GM23338 (cell line): ENCODE measurements around the gene CRTC3. TPM values are rescaled to one million over a fixed set of nuclear protein-coding genes. Genes with fewer than 3 reads are reported as not detected.

Experiments
- ATAC-seq: fragments of 200-7000 bp; cut with Tn5 transposase; 3 replicates; pipeline ENCODE4 v1.9.1; 2020
- DNase-seq: peaks from one replicate; pipeline ENCODE4 v3.0.0-alpha.2; 2015; ENCODE audit warnings: low spot score
- H2AFZ ChIP-seq: fragments of 200-600 bp; sonication (generic); 2 replicates; pipeline ENCODE4 v1.8.0; 2016; ENCODE audit warnings: antibody characterized with exemption, mild to moderate bottlenecking, moderate library complexity
- H3F3A ChIP-seq: fragments of 200-600 bp; sonication (generic); replicated peaks from 2 replicates; pipeline ENCODE4 v1.8.0; 2017; ENCODE audit warnings: antibody characterized with exemption, mixed run types, low read depth
- H3K27ac ChIP-seq: fragments of 200-600 bp; sonication (generic); 2 replicates; pipeline ENCODE4 v1.6.1; 2016; ENCODE audit warnings: low read depth
- H3K27me3 ChIP-seq: fragments of 200-600 bp; sonication (generic); 2 replicates; pipeline ENCODE4 v1.8.0; 2016; ENCODE audit warnings: mild to moderate bottlenecking, mixed run types, moderate library complexity; ENCODE audit not compliant: insufficient read depth
- H3K36me3 ChIP-seq: fragments of 200-600 bp; sonication (generic); 2 replicates; pipeline ENCODE4 v1.8.0; 2016; ENCODE audit warnings: mild to moderate bottlenecking; ENCODE audit not compliant: insufficient read depth
- H3K4me1 ChIP-seq: fragments of 200-600 bp; sonication (generic); 2 replicates; pipeline ENCODE4 v1.8.0; 2016; ENCODE audit warnings: mild to moderate bottlenecking, moderate library complexity; ENCODE audit not compliant: insufficient read depth
- H3K4me2 ChIP-seq: fragments of 200-600 bp; sonication (generic); 2 replicates; pipeline ENCODE4 v1.7.1; 2017; ENCODE audit warnings: mixed run types
- H3K4me3 ChIP-seq: fragments of 200-600 bp; sonication (generic); 2 replicates; pipeline ENCODE4 v1.6.1; 2016; ENCODE audit warnings: mixed run types
- H3K79me2 ChIP-seq: fragments of 200-600 bp; sonication (generic); replicated peaks from 2 replicates; pipeline ENCODE4 v1.8.0; 2017; ENCODE audit warnings: mild to moderate bottlenecking; ENCODE audit not compliant: insufficient read depth
- H3K9me2 ChIP-seq: fragments of 200-600 bp; sonication (generic); 2 replicates; pipeline ENCODE4 v1.8.0; 2017; ENCODE audit not compliant: insufficient read depth
- H4K20me1 ChIP-seq: fragments of 200-600 bp; sonication (generic); replicated peaks from 2 replicates; pipeline ENCODE4 v1.8.0; 2017; ENCODE audit warnings: mild to moderate bottlenecking; ENCODE audit not compliant: insufficient read depth
- H3K27ac Mint-ChIP-seq: 2 replicates; pipeline ENCODE4 v1.8.0; 2020; ENCODE audit warnings: inconsistent platforms, mild to moderate bottlenecking, moderate library complexity, mixed read lengths
- H3K27me3 Mint-ChIP-seq: 3 replicates; pipeline ENCODE4 v1.8.0; 2022; ENCODE audit warnings: low read depth, mild to moderate bottlenecking, moderate library complexity, mixed read lengths, inconsistent platforms; ENCODE audit not compliant: insufficient read depth, poor library complexity
- H3K36me3 Mint-ChIP-seq: 3 replicates; pipeline ENCODE4 v1.8.0; 2021; ENCODE audit warnings: low read depth, mild to moderate bottlenecking, inconsistent platforms, moderate library complexity, mixed read lengths
- H3K4me1 Mint-ChIP-seq: 3 replicates; pipeline ENCODE4 v1.8.0; 2020; ENCODE audit warnings: mild to moderate bottlenecking, inconsistent platforms, mixed read lengths
- H3K4me3 Mint-ChIP-seq: 3 replicates; pipeline ENCODE4 v1.8.0; 2021; ENCODE audit warnings: moderate library complexity, mild to moderate bottlenecking, inconsistent platforms, mixed read lengths
- H3K9me3 Mint-ChIP-seq: 3 replicates; pipeline ENCODE4 v1.8.0; 2020; ENCODE audit warnings: moderate library complexity, mild to moderate bottlenecking, inconsistent platforms, mixed read lengths
- CTCF ChIP-seq, 2 experiments: fragments of 200-600 bp in 1 of 2; sonication (generic) in 1 of 2; conservative IDR thresholded peaks; 2 replicates each; pipeline versions ENCODE4 v1.5.1 to v1.6.1; 2016 to 2017; ENCODE audit warnings: antibody characterized with exemption in 2 of 2, low read depth in 2 of 2, mild to moderate bottlenecking in 2 of 2, moderate library complexity in 1 of 2
- ETS1 ChIP-seq: IDR thresholded peaks from 2 replicates; pipeline ENCODE4 v1.6.1; 2016; ENCODE audit warnings: antibody characterized with exemption
- EZH2 ChIP-seq: fragments of 200-600 bp; sonication (generic); IDR thresholded peaks from one replicate; pipeline ENCODE4 v1.8.0; 2017; ENCODE audit warnings: antibody characterized with exemption, mild to moderate bottlenecking, low read depth; ENCODE audit not compliant: unreplicated experiment
- EZH2phosphoT487 ChIP-seq: fragments of 200-600 bp; sonication (generic); IDR thresholded peaks from one replicate; pipeline ENCODE4 v1.8.1; 2018; ENCODE audit warnings: antibody characterized with exemption; ENCODE audit not compliant: unreplicated experiment
- REST ChIP-seq: IDR thresholded peaks from one replicate; pipeline ENCODE4 v1.6.1; 2018; ENCODE audit warnings: antibody characterized with exemption; ENCODE audit not compliant: unreplicated experiment
- ZNF114 ChIP-seq: fragments of 250-450 bp; sonication (Bioruptor Pico); IDR thresholded peaks from 2 replicates; pipeline ENCODE4 v1.5.0; 2020; ENCODE audit warnings: mild to moderate bottlenecking, moderate library complexity
- ZNF331 ChIP-seq: fragments of 250-450 bp; sonication (Bioruptor Pico); IDR thresholded peaks from 2 replicates; pipeline ENCODE4 v1.5.0; 2020; ENCODE audit warnings: low read depth, mild to moderate bottlenecking, moderate library complexity
- ZNF462 ChIP-seq: fragments of 250-450 bp; sonication (Bioruptor Pico); IDR thresholded peaks from 2 replicates; pipeline ENCODE4 v1.5.0; 2020; ENCODE audit warnings: mild to moderate bottlenecking, moderate library complexity
- polyA plus RNA-seq: library from polyadenylated mRNA; unstranded; fragments of >200 nt; fragmentation: Nextera tagmentation; extraction: Ambion mirVana; gene quantifications from 2 replicates; pipeline ENCODE4 v1.2.1, GENCODE V29; 2016
- total RNA-seq: library from RNA; depleted of rRNA; stranded (reverse); fragments of >200 nt; shearing (Covaris generic); gene quantifications from 2 replicates; pipeline ENCODE4 v1.2.3, GENCODE V29; 2014

The CRTC3 gene
- total and polyA plus RNA-seq, 2 experiments from 2014 or later = 2.8 to 3.8 TPM

GRCh38 chr15:90562669-90563068 is 32.9 kb downstream of the CRTC3 start (continued):
- TF ChIP-seq EZH2phosphoT487 = no peak
- no peak for TF ChIP-seq ZNF462 (CRISPR knock-in tag)
- no peak for TF ChIP-seq EZH2
- TF ChIP-seq ZNF114 = no peak
- no peak for TF ChIP-seq ETS1

GRCh38 chr15:90563463-90563862 is 33.7 kb downstream of the CRTC3 start:
- no peaks in the 10 kb centered on the region for H3K9me2 ChIP-seq
- H3K27ac Mint-ChIP-seq = no peak overlapping the region
- peaks cover 9% of the 10 kb centered on the region for H3K4me1 Mint-ChIP-seq
- no peak overlapping the region for H3K27ac ChIP-seq
- ATAC-seq = no peak
- H3K27me3 ChIP-seq = no peaks in the 10 kb centered on the region
- no peaks in the 10 kb centered on the region for H3K36me3 ChIP-seq
- H3K36me3 Mint-ChIP-seq = no peaks in the 10 kb centered on the region
- TF ChIP-seq REST (no peak), CTCF (conservative IDR thresholded peaks at IDR 0.05; ENCODE audit: low read depth in 2 of 2) (no peak), ZNF331 (CRISPR knock-in tag) (no peak)
- H3K27me3 Mint-ChIP-seq = no peaks in the 10 kb centered on the region
- H3K4me3 ChIP-seq = no peak overlapping the region
- no peaks in the 10 kb centered on the region for H3K79me2 ChIP-seq
- no peak for DNase-seq
- no peak overlapping the region for H3K4me3 Mint-ChIP-seq
- no peak overlapping the region for H3K4me2 ChIP-seq
- H3F3A ChIP-seq = no peaks in the 10 kb centered on the region
- H3K4me1 ChIP-seq = no peaks in the 10 kb centered on the region
- no peaks in the 10 kb centered on the region; the same call in 2 of the 3 replicates for H3K9me3 Mint-ChIP-seq
- no peaks in the 10 kb centered on the region for H4K20me1 ChIP-seq
- H2AFZ ChIP-seq = no peak overlapping the region
